ENCODE measurements around the gene HUS1B.

The HUS1B gene

GRCh38 chr6:652865-653264, 4.0 kb downstream of the HUS1B start:
- H3K36me3 ChIP-seq (ENCODE audit: control insufficient read depth, low read length): no peaks in the 10 kb centered on the region
- H3K4me1 ChIP-seq (ENCODE audit: control insufficient read depth, low read length): no peaks in the 10 kb centered on the region
- H4K20me1 ChIP-seq (ENCODE audit: control insufficient read depth, insufficient read depth, low read depth, low read length): no peaks in the 10 kb centered on the region
- TF ChIP-seq EZH2phosphoT487 (IDR thresholded peaks at IDR 0.05; ENCODE audit: borderline replicate concordance, low read length): no peak
- no peak for TF ChIP-seq CTCF (IDR thresholded peaks at IDR 0.05; ENCODE audit: low read depth, low read length, poor library complexity, severe bottlenecking)
- H3K79me2 ChIP-seq (ENCODE audit: control insufficient read depth, low read length): no peaks in the 10 kb centered on the region
- no peaks in the 10 kb centered on the region for H3K9me3 ChIP-seq (ENCODE audit: control insufficient read depth, insufficient read depth, low read length)
- H3K27ac ChIP-seq (ENCODE audit: low read depth, low read length): no peak overlapping the region
- H3K9me2 ChIP-seq (replicated peaks; ENCODE audit: control insufficient read depth, low read length): no peaks in the 10 kb centered on the region
- no peaks in the 10 kb centered on the region for H3F3A ChIP-seq (ENCODE audit: control insufficient read depth, insufficient read depth)
- H3K4me3 ChIP-seq (ENCODE audit: low read length): no peak overlapping the region
- H3K4me2 ChIP-seq (ENCODE audit: low read length): no peak overlapping the region
- H3K27me3 ChIP-seq (ENCODE audit: control insufficient read depth, low read length): no peaks in the 10 kb centered on the region

GRCh38 chr6:650098-650497, 6.8 kb downstream of the HUS1B start:
- H3K9me2 ChIP-seq (replicated peaks; ENCODE audit: control insufficient read depth, low read length): no peaks in the 10 kb centered on the region
- no peaks in the 10 kb centered on the region for H3K9me3 ChIP-seq (ENCODE audit: control insufficient read depth, insufficient read depth, low read length)
- H3K27me3 ChIP-seq (ENCODE audit: control insufficient read depth, low read length): no peaks in the 10 kb centered on the region
- H3K27ac ChIP-seq (ENCODE audit: low read depth, low read length): no peak overlapping the region
- no peaks in the 10 kb centered on the region for H3F3A ChIP-seq (ENCODE audit: control insufficient read depth, insufficient read depth)
- H3K4me3 ChIP-seq (ENCODE audit: low read length): no peak overlapping the region
- H3K4me2 ChIP-seq (ENCODE audit: low read length): no peak overlapping the region
- no peaks in the 10 kb centered on the region for H3K36me3 ChIP-seq (ENCODE audit: control insufficient read depth, low read length)
- no peaks in the 10 kb centered on the region for H3K4me1 ChIP-seq (ENCODE audit: control insufficient read depth, low read length)
- H4K20me1 ChIP-seq (ENCODE audit: control insufficient read depth, insufficient read depth, low read depth, low read length): no peaks in the 10 kb centered on the region
- TF ChIP-seq EZH2phosphoT487 (IDR thresholded peaks at IDR 0.05; ENCODE audit: borderline replicate concordance, low read length): no peak
- no peak for TF ChIP-seq CTCF (IDR thresholded peaks at IDR 0.05; ENCODE audit: low read depth, low read length, poor library complexity, severe bottlenecking)
- H3K79me2 ChIP-seq (ENCODE audit: control insufficient read depth, low read length): no peaks in the 10 kb centered on the region

GRCh38 chr6:642805-643204, 14.1 kb downstream of the HUS1B start:
- H3K4me2 ChIP-seq (ENCODE audit: low read length): no peak overlapping the region
- no peaks in the 10 kb centered on the region for H4K20me1 ChIP-seq (ENCODE audit: control insufficient read depth, insufficient read depth, low read depth, low read length)
- no peaks in the 10 kb centered on the region for H3K27me3 ChIP-seq (ENCODE audit: control insufficient read depth, low read length)
- no peak overlapping the region for H3K4me3 ChIP-seq (ENCODE audit: low read length)
- H3K36me3 ChIP-seq (ENCODE audit: control insufficient read depth, low read length): no peaks in the 10 kb centered on the region
- no peaks in the 10 kb centered on the region for H3F3A ChIP-seq (ENCODE audit: control insufficient read depth, insufficient read depth)
- H3K4me1 ChIP-seq (ENCODE audit: control insufficient read depth, low read length): no peaks in the 10 kb centered on the region
- no peak for TF ChIP-seq CTCF (IDR thresholded peaks at IDR 0.05; ENCODE audit: low read depth, low read length, poor library complexity, severe bottlenecking)
- TF ChIP-seq EZH2phosphoT487 (IDR thresholded peaks at IDR 0.05; ENCODE audit: borderline replicate concordance, low read length): no peak
- no peak overlapping the region for H3K27ac ChIP-seq (ENCODE audit: low read depth, low read length)
- no peaks in the 10 kb centered on the region for H3K9me2 ChIP-seq (replicated peaks; ENCODE audit: control insufficient read depth, low read length)
- H3K79me2 ChIP-seq (ENCODE audit: control insufficient read depth, low read length): no peaks in the 10 kb centered on the region
- H3K9me3 ChIP-seq (ENCODE audit: control insufficient read depth, insufficient read depth, low read length): no peaks in the 10 kb centered on the region
